Hematopoietic multipotent progenitor cell (in vitro differentiated cells): ENCODE results near the gene VAMP8. TPM values are rescaled to one million over a fixed set of nuclear protein-coding genes. Genes with fewer than 3 reads are reported as not detected.
"Not testable (repeated sequence)": the region's sequence is repeated elsewhere in the genome, so short reads cannot be mapped to it uniquely, and the experiment has no call there.

ENCODE experiments used
- DNase-seq, 3 donors: peaks; one replicate each; pipeline ENCODE4 v3.0.0-alpha.2; 2011 to 2015; ENCODE audit warnings: low read depth in 2 of 3, low spot score in 2 of 3
- total RNA-seq: library from RNA; depleted of rRNA; stranded (reverse); fragments of >200 nt; gene quantifications from one replicate; pipeline ENCODE4 v1.2.3, GENCODE V29; 2012

Gene VAMP8
- total RNA-seq, 1 donor: 96.1 TPM

DNA sequence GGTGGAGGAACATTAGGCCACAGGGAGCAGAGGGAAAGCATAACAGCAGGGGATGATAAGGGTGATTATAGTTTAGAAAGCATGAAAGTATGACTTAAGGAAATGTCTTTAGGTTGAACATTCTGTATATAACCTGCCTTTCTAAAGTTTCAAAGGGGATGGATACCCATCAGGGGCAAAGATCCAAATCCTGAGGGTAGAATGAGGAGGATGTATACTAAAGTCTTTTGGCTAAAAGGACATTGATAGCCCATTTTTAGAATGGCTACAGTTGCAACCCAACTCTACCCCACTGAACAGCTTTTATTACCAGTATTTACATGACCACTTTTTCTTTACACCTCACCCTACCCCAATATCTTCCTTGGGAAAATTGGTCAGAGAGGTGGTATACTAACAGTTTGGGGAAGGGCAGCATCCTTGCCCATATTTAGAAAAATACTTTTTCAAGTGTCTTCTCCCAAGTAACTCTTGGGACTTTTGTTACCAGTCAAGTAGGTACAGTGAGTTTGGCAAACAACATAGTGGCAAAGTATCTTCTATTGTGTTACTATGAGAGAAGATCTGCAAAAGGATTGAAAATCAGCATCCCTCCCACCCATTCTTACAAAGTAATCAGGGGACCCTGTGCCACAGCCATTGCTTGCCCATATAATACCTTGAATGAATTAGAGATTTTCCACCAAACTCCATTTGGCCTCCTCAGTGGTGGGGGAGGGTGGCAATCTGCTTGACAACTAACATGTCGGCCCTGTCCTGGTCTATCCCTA lies 30.1 kb upstream of the VAMP8 start:
- DNase-seq: no peak

DNA sequence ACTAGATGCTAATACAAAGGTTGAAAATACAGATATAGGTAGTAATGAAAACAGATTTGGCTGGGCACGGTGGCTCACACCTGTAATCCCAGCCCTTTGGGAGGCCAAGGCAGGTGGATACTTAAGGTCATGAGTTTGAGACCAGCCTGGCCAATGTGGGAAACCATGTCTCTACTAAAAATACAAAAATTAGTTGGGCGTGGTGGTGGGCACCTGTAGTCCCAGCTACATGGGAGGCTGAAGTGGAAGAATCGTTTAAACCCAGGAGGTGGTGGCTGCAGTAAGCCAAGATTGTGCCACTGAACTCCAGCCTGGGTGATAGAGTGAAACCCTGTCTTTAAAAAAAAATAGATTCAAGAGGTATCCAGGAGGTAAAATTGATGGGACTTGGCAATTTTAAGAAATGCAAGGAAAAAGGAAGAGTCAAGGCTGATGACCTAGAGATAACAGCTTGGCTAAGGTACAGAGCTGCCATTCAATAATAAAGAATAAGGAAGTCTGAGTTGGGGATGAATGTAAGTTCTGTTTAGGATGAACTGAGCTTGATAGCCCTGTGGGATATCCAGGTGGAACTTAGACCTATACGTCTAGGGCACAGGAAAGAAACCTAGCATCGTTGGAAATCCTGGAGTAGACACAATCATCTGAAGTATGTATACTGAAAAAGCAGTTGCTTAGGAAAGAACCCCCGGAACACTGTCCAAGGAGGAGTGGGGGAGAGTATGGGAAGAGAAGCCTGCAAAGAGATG lies 29.4 kb upstream of the VAMP8 start:
- no peak for DNase-seq

GRCh38 chr2:85548608-85548900 lies 28.8 kb upstream of the VAMP8 start:
- no peak for DNase-seq

GRCh38 chr2:85549095-85549494 lies 28.3 kb upstream of the VAMP8 start:
- no peak for DNase-seq

GRCh38 chr2:85549826-85550225 lies 27.6 kb upstream of the VAMP8 start:
- DNase-seq: no peak

DNA sequence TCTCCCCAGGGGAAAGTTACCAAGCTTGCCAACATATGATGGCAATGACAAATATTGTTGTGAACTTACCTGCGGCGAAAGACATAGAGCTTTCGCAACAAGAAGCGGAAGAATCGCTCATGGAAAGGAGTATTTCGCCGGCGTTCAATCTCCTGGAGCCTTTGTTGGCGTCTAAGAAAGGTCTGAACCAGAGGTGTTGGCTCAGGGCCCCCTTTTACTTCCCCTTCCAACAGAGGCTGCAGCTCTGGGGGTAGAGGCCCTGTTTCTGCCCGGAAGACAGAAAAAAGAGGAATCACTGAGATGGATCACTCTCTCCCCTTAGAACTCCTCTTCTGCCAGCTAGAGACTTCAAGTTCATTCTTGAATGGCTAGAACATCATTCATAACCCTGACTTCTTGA lies 26.9 kb upstream of the VAMP8 start:
- DNase-seq: peak in 2 of 3 donors; percentile 54 to 78

GRCh38 chr2:85551698-85552678 lies 25.4 kb upstream of the VAMP8 start:
- DNase-seq: peak; percentile 74 to 93 (median 84)

- no peak for DNase-seq
Measured at GRCh38 chr2:85553184-85553583, 24.2 kb upstream of the VAMP8 start.

DNA sequence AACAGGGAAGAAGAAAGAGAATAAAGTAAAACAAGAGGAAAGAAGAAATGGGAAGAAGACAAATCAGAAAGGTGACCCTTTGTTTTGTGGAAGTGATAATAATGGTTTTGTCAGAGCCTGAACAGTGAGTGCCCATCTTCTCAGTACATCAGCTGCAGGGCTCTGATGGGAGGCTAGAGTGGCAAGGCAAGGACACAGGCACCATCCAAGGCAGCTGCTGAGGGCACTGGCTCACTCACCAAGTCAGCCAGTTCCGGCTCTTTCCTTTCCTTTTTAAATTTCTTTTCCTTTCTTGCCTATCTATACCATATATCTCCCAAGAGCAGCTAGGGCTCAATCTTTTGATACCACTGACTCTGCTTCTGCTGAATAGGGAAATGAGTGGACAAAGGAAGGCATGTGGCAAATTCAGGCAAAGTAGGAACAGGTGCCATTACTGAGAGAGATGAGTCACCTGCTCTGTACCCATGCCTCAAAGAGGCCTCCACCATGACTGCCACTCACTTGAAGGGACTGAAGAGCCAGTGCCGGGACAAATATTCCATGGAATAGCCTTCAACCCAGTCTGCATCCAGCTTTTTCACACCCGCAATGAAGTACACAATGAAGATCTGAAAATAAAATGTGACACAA lies 22.3 kb upstream of the VAMP8 start:
- no peak for DNase-seq

GRCh38 chr2:85557130-85557529 lies 20.3 kb upstream of the VAMP8 start:
- no peak for DNase-seq

GRCh38 chr2:85558160-85558559 lies 19.2 kb upstream of the VAMP8 start:
- DNase-seq: no peak

- DNase-seq: not testable (repeated sequence)
Measured at GRCh38 chr2:85560403-85560726, 17.0 kb upstream of the VAMP8 start.

DNA sequence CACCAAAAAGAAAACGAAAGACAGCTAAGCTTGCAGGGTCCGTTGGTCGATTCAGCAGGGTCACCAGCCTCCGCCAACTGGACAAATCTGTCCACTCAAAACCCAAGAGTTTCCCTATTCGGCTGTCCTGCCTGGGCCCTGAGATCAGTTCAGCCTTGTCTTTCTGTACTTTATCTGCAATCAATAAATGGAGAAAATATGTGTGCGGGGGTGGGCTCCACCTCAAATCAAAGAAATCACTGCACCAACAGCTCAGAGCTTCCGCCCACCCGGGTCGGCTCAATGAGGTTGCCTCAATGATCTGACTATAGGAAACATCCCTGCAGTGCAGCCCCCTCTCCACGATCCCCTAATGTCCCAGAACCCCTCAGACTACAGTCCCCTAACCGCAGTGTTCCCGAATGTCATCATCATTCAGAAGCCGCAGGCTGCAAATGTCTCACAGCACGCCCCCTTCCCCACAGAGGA lies 16.5 kb upstream of the VAMP8 start:
- no peak for DNase-seq

DNA sequence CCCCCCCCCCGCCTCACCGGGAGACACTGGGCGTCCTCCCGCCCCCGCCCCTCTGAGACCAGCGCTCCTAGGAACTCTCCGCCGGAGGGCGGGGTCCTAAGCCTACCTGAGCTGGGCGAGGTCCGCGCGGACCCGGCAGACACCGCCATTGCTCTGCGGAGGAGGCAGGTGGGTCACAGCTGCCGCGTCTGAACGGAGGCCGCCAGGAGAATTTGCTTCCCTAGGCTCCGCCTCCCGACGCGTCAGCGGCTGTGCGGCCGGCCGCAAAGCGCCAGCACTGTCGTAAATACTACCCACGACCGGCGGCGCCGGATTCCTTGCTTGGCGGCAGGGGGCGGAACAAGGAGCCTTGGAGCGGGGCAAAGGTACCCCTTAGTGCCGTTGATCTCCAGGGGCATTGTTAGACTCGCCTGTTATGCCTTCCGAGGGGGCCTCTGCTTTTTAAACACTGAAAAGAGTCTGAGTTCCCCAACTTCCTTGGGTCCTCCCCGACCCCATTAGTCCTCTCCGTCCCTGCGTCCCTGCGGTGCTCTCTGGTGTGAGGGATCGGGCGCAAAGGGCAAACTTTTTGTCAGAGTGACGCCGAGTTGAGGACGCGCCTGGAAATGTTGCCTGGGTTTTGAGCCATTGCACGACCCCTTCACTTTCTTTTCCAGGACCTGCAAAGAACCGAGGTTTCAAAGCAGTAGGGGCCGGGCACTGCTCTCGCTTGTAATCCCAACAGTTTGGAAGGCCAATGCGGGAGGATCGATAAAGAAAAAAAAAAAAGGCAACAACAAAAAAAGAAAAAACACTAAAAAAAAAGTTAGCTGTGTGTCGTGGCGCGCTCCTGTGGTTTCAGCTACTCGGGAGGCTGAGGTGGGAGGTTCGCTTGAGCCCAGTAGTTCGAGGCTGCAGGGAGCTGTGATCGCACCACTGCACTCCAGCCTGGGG lies 15.8 kb upstream of the VAMP8 start, which contains the start of gene GGCX:
TSS of gene GGCX (minus strand) at position 214 of the 933 bp plus-strand sequence. CDS start at position 149, 65 bp downstream.
- peak; percentile 78 to 97 (median 95) for DNase-seq

- DNase-seq: no peak
Measured at GRCh38 chr2:85564144-85564563, 13.2 kb upstream of the VAMP8 start.

- no peak for DNase-seq
Measured at GRCh38 chr2:85566265-85566664, 11.1 kb upstream of the VAMP8 start.

GRCh38 chr2:85575739-85576138 lies 1.6 kb upstream of the VAMP8 start:
- DNase-seq: no peak

- DNase-seq: no peak
Measured at GRCh38 chr2:85577063-85577385, 362 bp upstream of the VAMP8 start.
